Small intestine (tissue), 7 donors: ENCODE data around the gene FHL2. TPM values are rescaled to one million over a fixed set of nuclear protein-coding genes. Genes with fewer than 3 reads are reported as not detected.

ENCODE experiments used
- DNase-seq, 2 donors: peaks; one replicate each; pipeline versions ENCODE4 v3.0.0 to v3.0.0-alpha.2; 2013
- FAIRE-seq: peaks from 2 replicates; lab custom pipeline; 2012; peaks lifted over from hg19 to GRCh38; lab: Jason Lieb, UNC
- H3K27ac ChIP-seq, 3 donors: one replicate each; pipeline ENCODE4 v1.5.1; 2013; ENCODE audit warnings: low read length in 2 of 3, mild to moderate bottlenecking in 2 of 3, control low read depth in 1 of 3, inconsistent platforms in 1 of 3, low read depth in 1 of 3, moderate library complexity in 1 of 3
- H3K27me3 ChIP-seq, 3 donors: one replicate each; pipeline ENCODE4 v1.6.1; 2013; ENCODE audit warnings: low read length in 3 of 3, inconsistent platforms in 1 of 3; ENCODE audit not compliant: control insufficient read depth in 3 of 3, insufficient read depth in 3 of 3
- H3K36me3 ChIP-seq, 3 donors: one replicate each; pipeline ENCODE4 v1.6.1; 2013; ENCODE audit warnings: low read length in 3 of 3, inconsistent platforms in 1 of 3, low read depth in 1 of 3, mild to moderate bottlenecking in 1 of 3, moderate library complexity in 1 of 3; ENCODE audit not compliant: control insufficient read depth in 3 of 3, insufficient read depth in 2 of 3
- H3K4me1 ChIP-seq, 3 donors: one replicate each; pipeline ENCODE4 v1.6.1; 2013; ENCODE audit warnings: low read length in 2 of 3, inconsistent platforms in 1 of 3, low read depth in 1 of 3, mild to moderate bottlenecking in 1 of 3, moderate library complexity in 1 of 3; ENCODE audit not compliant: control insufficient read depth in 3 of 3, insufficient read depth in 2 of 3
- H3K4me3 ChIP-seq, 3 donors: one replicate each; pipeline ENCODE4 v1.5.1; 2013; ENCODE audit warnings: low read length in 3 of 3, control low read depth in 1 of 3, inconsistent platforms in 1 of 3, low read depth in 1 of 3, mild to moderate bottlenecking in 1 of 3, moderate library complexity in 1 of 3
- H3K9me3 ChIP-seq, 2 donors: one replicate each; pipeline ENCODE4 v1.6.1; 2013; ENCODE audit warnings: low read depth in 1 of 2, low read length in 1 of 2; ENCODE audit not compliant: control insufficient read depth in 2 of 2, insufficient read depth in 1 of 2
- WGBS, 3 donors: extraction: QIAGEN DNeasy Blood & Tissue Kit; methylation state at CpG; one replicate each; pipeline ENCODE4 v1.1.7; 2013; 5-methylcytosine and 5-hydroxymethylcytosine counted together
- polyA plus RNA-seq, 4 donors: library from polyadenylated mRNA; stranded (reverse) in 3 of 4; unstranded in 1 of 4; fragments of 200-250 nt in 3 of 4; fragments of 120-200 nt in 1 of 4; gene quantifications; one replicate each; pipeline versions ENCODE4 v1.2.1 to v1.2.3, GENCODE V29; 2013
- donor health status: healthy with polysubstance abuse.
- donor health status: control.
- donor health status: control.
- donor health status: Bipolar disorder and iron deficiency.
- donor health status: healthy.

The FHL2 gene
- polyA plus RNA-seq, 4 donors: 22.3 to 150 (median 75.5) TPM

DNA sequence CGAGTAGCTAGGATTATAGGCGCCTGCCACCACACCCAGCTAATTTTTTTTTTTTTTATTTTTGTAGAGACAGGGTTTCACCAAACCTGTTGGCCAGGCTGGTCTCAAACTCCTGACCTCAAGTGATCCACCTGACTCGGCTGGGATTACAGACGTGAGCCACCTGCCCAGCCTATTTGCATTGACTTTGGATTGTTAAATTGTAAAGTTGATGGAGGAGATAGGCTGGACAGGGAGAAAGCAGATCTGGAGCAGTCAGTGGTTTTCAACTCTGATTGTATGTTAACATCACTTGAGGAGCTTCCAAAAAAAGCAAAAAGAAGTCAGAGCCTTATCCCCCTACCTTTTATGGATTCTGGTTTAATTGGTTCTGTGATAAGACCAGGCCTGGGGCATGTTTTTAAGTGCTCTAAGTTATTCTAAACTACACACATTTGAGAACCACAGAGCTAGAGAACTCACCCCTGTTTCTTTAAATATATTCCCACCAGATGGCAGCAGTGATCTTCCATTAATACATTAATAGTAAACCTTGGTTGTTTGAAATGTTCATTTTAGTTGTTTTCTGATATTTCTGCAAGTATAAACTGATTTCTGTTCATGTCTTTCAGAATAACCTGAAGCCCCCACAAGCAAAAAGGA is 54.0 kb downstream of the FHL2 start:
- H3K4me1 ChIP-seq: no peaks in the 10 kb centered on the region
- no peaks in the 10 kb centered on the region for H3K27me3 ChIP-seq
- FAIRE-seq (no peak), DNase-seq (peak; percentile 41 to 59)
- whole genome bisulfite sequencing, 3 donors: 35 to 67% (median 47%) methylated on average over 4 of the region's 4 CpGs
- H3K36me3 ChIP-seq: peaks cover 3 to 21% (median 20%) of the 10 kb centered on the region in 3 donors
- no peak overlapping the region for H3K4me3 ChIP-seq
- H3K27ac ChIP-seq: no peak overlapping the region
- no peaks in the 10 kb centered on the region for H3K9me3 ChIP-seq

DNA sequence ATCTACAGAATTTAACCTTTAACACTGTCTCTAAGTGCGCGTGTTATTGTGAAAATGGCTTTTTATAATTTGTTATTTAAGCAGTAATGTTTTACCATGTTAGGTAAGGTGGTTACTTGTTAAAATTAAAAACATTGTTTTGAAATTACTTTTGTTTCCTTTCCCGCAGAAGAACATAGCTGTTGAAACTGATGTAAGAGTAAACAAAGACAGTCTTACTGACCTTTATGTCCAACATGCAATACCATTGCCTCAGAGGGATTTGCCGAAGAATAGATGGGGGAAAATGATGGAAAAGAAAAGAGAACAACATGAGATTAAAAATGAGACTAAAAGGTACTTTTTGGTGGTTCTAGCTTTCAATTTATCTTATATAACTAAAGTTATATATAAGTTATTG is 59.4 kb downstream of the FHL2 start:
- H3K4me1 ChIP-seq: peaks cover 0 to 9% (median 6%) of the 10 kb centered on the region in 3 donors
- H3K4me3 ChIP-seq: no peak overlapping the region
- FAIRE-seq (no peak), DNase-seq (no peak)
- WGBS, 3 donors: 73 to 80% (median 74%) methylated on average over 4 of the region's 4 CpGs
- no peak overlapping the region for H3K27ac ChIP-seq
- H3K9me3 ChIP-seq: no peaks in the 10 kb centered on the region
- no peaks in the 10 kb centered on the region for H3K27me3 ChIP-seq
- H3K36me3 ChIP-seq: peaks cover 0 to 13% (median 9%) of the 10 kb centered on the region in 3 donors

DNA sequence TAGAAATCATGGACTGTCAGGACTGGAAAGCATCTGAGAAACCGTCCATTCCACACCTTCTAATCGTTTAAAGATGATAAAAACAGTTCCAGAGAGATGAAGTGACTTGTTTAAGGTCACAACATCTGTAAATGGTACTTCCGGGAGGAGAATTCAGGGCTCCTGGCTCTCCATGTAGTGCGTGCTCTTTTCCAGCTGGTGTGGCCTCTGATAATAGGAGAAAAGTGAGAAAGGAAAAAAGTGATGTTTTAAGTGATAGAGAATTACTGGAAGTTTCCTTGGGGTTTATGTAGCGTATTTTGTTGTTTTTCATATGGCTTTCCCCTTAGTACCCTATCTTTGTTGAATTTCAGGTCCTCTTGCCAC is 60.8 kb downstream of the FHL2 start:
- peak overlapping the region; percentile 80 to 96 (median 90) for H3K27ac ChIP-seq
- 4 to 6% (median 6%) methylated on average over 5 of the region's 5 CpGs for WGBS, 3 donors
- FAIRE-seq (no peak), DNase-seq (peak in 1 of 2 donors; percentile 22)
- no peaks in the 10 kb centered on the region for H3K9me3 ChIP-seq
- peaks cover 0 to 9% (median 7%) of the 10 kb centered on the region in 3 donors for H3K36me3 ChIP-seq
- H3K4me3 ChIP-seq: peak overlapping the region; percentile 78 to 87 (median 85)
- H3K4me1 ChIP-seq: peaks cover 0 to 9% (median 6%) of the 10 kb centered on the region in 3 donors
- H3K27me3 ChIP-seq: no peaks in the 10 kb centered on the region

DNA sequence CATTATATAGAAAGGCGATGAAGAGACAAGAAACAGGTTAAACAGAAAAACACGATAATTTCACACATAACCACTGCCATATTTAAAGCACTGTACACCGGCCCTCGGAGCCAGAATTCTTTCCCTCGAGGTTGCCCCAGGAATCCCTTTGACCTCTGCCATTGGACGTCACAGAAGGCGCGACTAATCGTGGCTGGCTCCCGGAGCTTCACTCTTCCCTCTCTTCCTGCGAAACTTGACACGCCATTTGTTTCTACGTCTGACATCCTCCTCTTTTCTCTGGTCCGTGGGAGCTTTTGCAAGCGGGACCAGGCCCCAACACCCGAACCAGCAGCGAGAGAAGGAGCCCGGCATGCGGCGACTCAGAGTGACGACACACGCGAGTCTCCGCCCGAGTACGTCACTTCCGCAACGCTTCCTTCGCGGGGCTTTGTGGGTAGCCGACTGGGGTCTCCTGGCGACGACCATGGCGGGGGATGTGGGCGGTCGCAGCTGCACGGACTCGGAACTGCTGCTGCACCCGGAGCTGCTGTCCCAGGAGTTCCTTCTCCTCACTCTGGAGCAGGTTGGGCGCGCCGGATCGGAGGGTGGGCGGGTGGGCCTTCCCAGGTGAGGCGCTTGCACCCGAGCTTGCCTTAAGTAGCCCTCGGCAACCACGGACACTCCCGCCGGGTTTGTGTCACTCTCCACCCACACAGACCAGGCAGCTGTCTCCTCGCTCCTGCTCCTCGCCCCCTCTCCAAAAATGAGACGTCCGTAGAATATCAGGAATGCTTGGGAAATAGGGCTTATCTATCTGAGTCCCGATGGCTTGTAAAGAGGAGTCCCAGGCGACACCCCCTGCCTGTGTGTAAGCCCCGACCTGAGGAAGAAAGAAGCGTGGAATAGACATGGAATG is 61.5 kb downstream of the FHL2 start, which contains the start of gene C2orf49:
TSS of gene C2orf49 (plus strand) at position 419 of the 898 bp plus-strand sequence. CDS start at position 467, 48 bp downstream.
- no peaks in the 10 kb centered on the region for H3K9me3 ChIP-seq
- H3K27me3 ChIP-seq: no peaks in the 10 kb centered on the region
- WGBS, 3 donors: 0% methylated on average over 45 to 58 of the region's 58 CpGs
- H3K4me3 ChIP-seq: peak within 1 kb of the TSS; percentile 78 to 87 (median 85)
- H3K36me3 ChIP-seq: peaks cover 0 to 7% (median 6%) of the 10 kb centered on the region in 3 donors
- H3K27ac ChIP-seq: peak within 1 kb of the TSS; percentile 80 to 96 (median 90)
- peaks cover 0 to 9% (median 6%) of the 10 kb centered on the region in 3 donors for H3K4me1 ChIP-seq
- FAIRE-seq (no peak), DNase-seq (peak; percentile 86 to 96)

DNA sequence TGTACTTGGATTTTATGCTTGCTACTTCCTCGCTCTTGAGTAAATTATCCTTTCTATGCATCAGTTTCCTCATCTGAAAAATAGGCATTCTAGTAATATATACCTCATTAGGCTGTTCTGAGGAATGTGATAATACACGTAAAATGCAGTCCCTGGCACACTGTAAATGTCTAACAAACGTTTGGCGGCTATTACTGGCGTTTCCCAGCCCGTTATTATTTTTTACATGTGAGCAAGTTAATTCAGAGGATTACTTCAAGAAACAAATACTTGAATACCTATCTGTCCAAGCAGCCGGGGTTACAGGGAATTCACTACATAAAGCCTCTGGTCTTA is 62.1 kb downstream of the FHL2 start:
- H3K36me3 ChIP-seq: peaks cover 0 to 7% (median 3%) of the 10 kb centered on the region in 3 donors
- H3K9me3 ChIP-seq: no peaks in the 10 kb centered on the region
- WGBS, 3 donors: 1 to 4% (median 2%) methylated on average over 7 of the region's 7 CpGs
- DNase-seq (no peak), FAIRE-seq (no peak)
- H3K27ac ChIP-seq: peak overlapping the region; percentile 80 to 96 (median 90)
- no peaks in the 10 kb centered on the region for H3K27me3 ChIP-seq
- peaks cover 0 to 9% (median 6%) of the 10 kb centered on the region in 3 donors for H3K4me1 ChIP-seq
- H3K4me3 ChIP-seq: peak overlapping the region; percentile 78 to 87 (median 85)

DNA sequence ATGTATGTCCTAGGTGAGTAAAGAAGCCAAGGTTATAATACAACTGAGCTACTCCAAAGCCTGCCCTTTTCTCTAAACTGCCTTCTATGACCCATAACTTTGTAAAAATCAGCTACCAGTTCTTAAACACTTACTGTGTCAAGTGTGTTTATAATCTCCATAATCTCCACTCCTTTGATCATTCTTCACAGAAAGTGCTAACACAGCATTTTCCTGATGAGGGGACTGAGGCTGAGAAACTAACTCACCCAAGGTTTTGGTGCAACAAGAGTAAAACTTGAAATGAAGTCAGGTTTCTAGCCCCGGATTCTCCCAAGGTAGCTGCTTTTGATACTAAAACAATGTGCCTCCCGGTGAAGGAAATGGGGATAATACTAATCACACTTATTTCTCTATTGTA is 63.4 kb downstream of the FHL2 start:
- DNase-seq (no peak), FAIRE-seq (no peak)
- Histone ChIP-seq H3K4me1 (peaks cover 0 to 12% (median 9%) of the 10 kb centered on the region in 3 donors), H3K27me3 (no peaks in the 10 kb centered on the region), H3K9me3 (no peaks in the 10 kb centered on the region), H3K4me3 (no peak overlapping the region), H3K36me3 (peaks cover 0 to 4% (median 0%) of the 10 kb centered on the region in 3 donors), H3K27ac (no peak overlapping the region)
- WGBS, 3 donors: 89 to 97% (median 95%) methylated on average over 2 of the region's 2 CpGs

DNA sequence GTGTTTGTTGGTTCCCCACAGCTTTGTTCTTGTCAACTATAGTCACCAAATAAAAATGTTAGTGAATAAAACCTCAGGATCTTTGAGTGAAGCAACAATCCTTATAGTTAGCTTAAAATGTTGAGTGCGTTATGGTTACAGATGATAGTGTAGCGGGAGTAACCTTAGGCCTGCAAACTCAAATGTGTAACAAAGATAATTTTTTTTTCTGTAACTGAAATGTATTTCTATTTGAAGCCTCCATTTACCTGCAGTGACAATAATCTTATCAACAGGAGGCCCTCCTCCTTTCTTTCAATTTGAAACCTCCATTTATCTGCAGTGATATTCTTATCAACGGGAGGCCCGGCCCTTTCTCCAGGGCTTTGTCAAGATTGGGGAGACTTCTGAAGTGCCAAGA is 64.6 kb downstream of the FHL2 start:
- Histone ChIP-seq H3K27me3 (no peaks in the 10 kb centered on the region), H3K36me3 (no peaks in the 10 kb centered on the region), H3K9me3 (no peaks in the 10 kb centered on the region), H3K4me3 (no peak overlapping the region), H3K4me1 (peaks cover 0 to 18% (median 8%) of the 10 kb centered on the region in 3 donors), H3K27ac (no peak overlapping the region)
- FAIRE-seq (no peak), DNase-seq (no peak)
- WGBS, 3 donors: 75 to 86% (median 80%) methylated on average over 4 of the region's 4 CpGs

DNA sequence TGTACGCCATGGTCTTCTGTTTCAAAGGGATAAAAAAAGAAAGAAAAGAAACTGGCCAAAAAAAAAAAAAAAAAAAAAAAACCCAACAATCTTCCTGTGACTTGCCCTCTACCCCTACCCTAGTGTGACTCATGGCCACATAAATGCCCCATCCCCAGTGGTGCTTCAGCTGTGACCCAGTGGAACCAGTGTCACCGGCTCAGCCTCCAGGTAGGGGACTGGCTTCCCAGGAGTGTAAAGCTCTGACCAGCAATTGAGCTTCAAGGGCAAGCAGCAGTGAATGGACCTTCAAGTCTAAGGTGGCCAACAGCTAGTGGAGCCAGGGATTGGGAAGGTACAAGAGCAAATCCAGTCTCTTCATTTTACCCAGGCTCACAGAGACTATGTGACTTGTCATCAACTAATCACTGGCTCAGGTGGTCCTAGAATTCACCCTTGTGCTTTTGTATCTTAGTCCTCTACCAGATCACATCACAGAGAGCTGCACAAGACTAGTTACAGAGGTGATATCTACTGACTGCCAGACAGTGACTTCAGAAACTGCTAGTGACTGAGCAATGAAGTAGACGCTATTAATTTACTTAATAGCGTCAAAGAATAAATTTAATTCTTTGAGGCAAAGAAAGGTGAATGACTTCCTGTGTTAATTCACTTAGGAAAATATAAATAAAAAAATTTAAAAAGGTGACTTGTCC is 68.0 kb downstream of the FHL2 start:
- FAIRE-seq: no peak
- H3K27ac ChIP-seq: peak overlapping the region in 2 of 3 donors; percentile 89 to 93
- WGBS, 3 donors: 84 to 92% (median 89%) methylated on average over 4 of the region's 4 CpGs
- no peak overlapping the region for H3K4me3 ChIP-seq
- no peaks in the 10 kb centered on the region for H3K9me3 ChIP-seq
- peak; percentile 39 to 44 for DNase-seq
- peaks cover 0 to 5% (median 0%) of the 10 kb centered on the region in 3 donors for H3K36me3 ChIP-seq
- no peaks in the 10 kb centered on the region for H3K27me3 ChIP-seq
- peaks cover 0 to 23% (median 0%) of the 10 kb centered on the region in 3 donors for H3K4me1 ChIP-seq
